Stimulated activated CD4-positive, alpha-beta T cell treated with anti-CD3 and anti-CD28 coated beads, Interleukin-1b, Interleukin-23, amount 100 ng/mL, for 24 hours (primary cell): ENCODE measurements around the gene XPO5.
"Not testable (repeated sequence)": the region's sequence is repeated elsewhere in the genome, so short reads cannot be mapped to it uniquely, and the experiment has no call there.

Experiments
- DNase-seq, 4 experiments: peaks; one replicate each; pipeline ENCODE4 v3.0.0-alpha.2; 2020; ENCODE audit warnings: low read depth in 4 of 4, low spot score in 1 of 4

The XPO5 gene

GRCh38 chr6:43584892-43585570, 9.2 kb upstream of the XPO5 start:
- DNase-seq = no peak

- DNase-seq = no peak
Measured at GRCh38 chr6:43582911-43583310, 7.1 kb upstream of the XPO5 start.

- DNase-seq = no peak
Measured at GRCh38 chr6:43579171-43579570, 3.3 kb upstream of the XPO5 start.

GRCh38 chr6:43578748-43579147, 2.9 kb upstream of the XPO5 start:
- no peak for DNase-seq

GRCh38 chr6:43575105-43575771, 600 bp downstream of the XPO5 start:
- peak; percentile 1 to 20 (median 8) for DNase-seq

GRCh38 chr6:43572015-43572414, 3.8 kb downstream of the XPO5 start:
- no peak for DNase-seq

- DNase-seq = no peak
Measured at GRCh38 chr6:43570876-43571441, 4.9 kb downstream of the XPO5 start.

- DNase-seq = no peak
Measured at GRCh38 chr6:43559328-43559727, 16.5 kb downstream of the XPO5 start.

GRCh38 chr6:43557620-43558019, 18.2 kb downstream of the XPO5 start:
- not testable (repeated sequence) for DNase-seq

- no peak for DNase-seq
Measured at GRCh38 chr6:43547222-43547621, 28.6 kb downstream of the XPO5 start.

GRCh38 chr6:43544461-43544860, 31.4 kb downstream of the XPO5 start:
- DNase-seq = no peak

GRCh38 chr6:43541774-43542471, 33.9 kb downstream of the XPO5 start:
- DNase-seq = no peak

GRCh38 chr6:43540507-43540906, 35.3 kb downstream of the XPO5 start:
- DNase-seq = no peak

- DNase-seq = not testable (repeated sequence)
Measured at GRCh38 chr6:43539409-43539808, 36.4 kb downstream of the XPO5 start.

- DNase-seq = not testable (repeated sequence)
Measured at GRCh38 chr6:43538986-43539385, 36.9 kb downstream of the XPO5 start.

GRCh38 chr6:43532201-43532600, 43.6 kb downstream of the XPO5 start:
- DNase-seq = no peak

- no peak for DNase-seq
Measured at GRCh38 chr6:43524483-43524961, 51.3 kb downstream of the XPO5 start.

GRCh38 chr6:43523284-43523683, 52.6 kb downstream of the XPO5 start:
- no peak for DNase-seq

GRCh38 chr6:43522547-43523261, 53.1 kb downstream of the XPO5 start:
- no peak for DNase-seq

- no peak for DNase-seq
Measured at GRCh38 chr6:43521836-43522235, 54.0 kb downstream of the XPO5 start.

- no peak for DNase-seq
Measured at GRCh38 chr6:43520097-43520496, 55.7 kb downstream of the XPO5 start.
